Esophagus squamous epithelium (tissue), 4 donors: ENCODE measurements around the gene ZFP64.

ENCODE experiments used
- CTCF ChIP-seq, 6 experiments: fragments of 450-650 bp in 4 of 6; fragments of 200-600 bp in 2 of 6; sonication (generic) in 2 of 6; IDR thresholded peaks; one replicate each; pipeline ENCODE4 v1.5.1; 2016 to 2019; ENCODE audit warnings: antibody characterized with exemption in 6 of 6, mild to moderate bottlenecking in 4 of 6, moderate library complexity in 4 of 6
- POLR2A ChIP-seq, 4 donors: fragments of 450-650 bp; IDR thresholded peaks; one replicate each; pipeline ENCODE4 v1.6.1; 2017; ENCODE audit warnings: antibody characterized with exemption in 4 of 4, mild to moderate bottlenecking in 4 of 4, moderate library complexity in 3 of 4

DNA sequence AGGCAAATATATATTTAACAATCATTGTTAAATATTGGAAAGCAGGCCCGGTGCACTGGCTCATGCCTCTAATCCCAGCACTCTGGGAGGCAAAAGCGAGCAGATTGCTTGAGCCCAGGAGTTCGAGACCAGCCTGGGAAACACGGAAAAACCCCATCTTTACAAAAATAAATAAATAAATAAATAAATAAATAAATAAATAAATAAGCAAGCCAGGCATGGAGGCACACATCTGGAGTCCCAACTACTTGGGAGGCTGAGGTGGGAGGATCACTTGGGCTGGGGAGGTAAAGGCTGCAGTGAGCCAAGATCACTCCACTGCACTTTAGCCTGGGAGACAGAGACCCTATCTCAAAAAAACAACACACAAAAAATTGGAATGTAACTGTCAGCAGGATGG, 53.7 kb downstream of the ZFP64 start:
- TF ChIP-seq CTCF (IDR thresholded peaks at IDR 0.05) (no peak), POLR2A (IDR thresholded peaks at IDR 0.05) (no peak)
